Esophagus muscularis mucosa (tissue), 4 donors: ENCODE measurements around the gene HHIPL1. TPM values are rescaled to one million over a fixed set of nuclear protein-coding genes. Genes with fewer than 3 reads are reported as not detected.

ENCODE experiments used
- DNase-seq: peaks from one replicate; pipeline ENCODE4 v3.0.0-alpha.2; 2017; ENCODE audit errors: extremely low spot score
- H3K27ac ChIP-seq, 4 donors: fragments of 200-600 bp; sonication (generic); replicated peaks in 1 of 4; 1 replicate in 3 of 4; 2 replicates in 1 of 4; pipeline ENCODE4 v1.5.1; 2016 to 2019; ENCODE audit warnings: mild to moderate bottlenecking in 1 of 4
- H3K27me3 ChIP-seq, 4 donors: fragments of 200-600 bp; sonication (generic); one replicate each; pipeline versions ENCODE4 v1.5.1 to v1.6.0; 2016 to 2019
- H3K36me3 ChIP-seq, 4 donors: fragments of 200-600 bp; sonication (generic); one replicate each; pipeline ENCODE4 v1.5.1; 2016 to 2019
- H3K4me1 ChIP-seq, 4 donors: fragments of 200-600 bp; sonication (generic); one replicate each; pipeline ENCODE4 v1.5.1; 2016 to 2019
- H3K4me3 ChIP-seq, 4 donors: fragments of 200-600 bp; sonication (generic); 1 replicate in 2 of 4; 2 replicates in 2 of 4; pipeline ENCODE4 v1.5.1; 2016 to 2019; ENCODE audit warnings: mild to moderate bottlenecking in 4 of 4, moderate library complexity in 1 of 4
- H3K9me3 ChIP-seq, 4 donors: fragments of 200-600 bp; sonication (generic); 1 replicate in 3 of 4; 2 replicates in 1 of 4; pipeline ENCODE4 v1.5.1; 2016 to 2019
- EP300 ChIP-seq: sonication (generic); formaldehyde crosslinking; IDR thresholded peaks from one replicate; pipeline ENCODE4 v1.6.1; 2017; ENCODE audit warnings: antibody characterized with exemption
- POLR2A ChIP-seq: fragments of 450-650 bp; IDR thresholded peaks from one replicate; pipeline ENCODE4 v1.6.1; 2017; ENCODE audit warnings: antibody characterized with exemption, moderate library complexity, mild to moderate bottlenecking, low read depth
- POLR2AphosphoS5 ChIP-seq, 2 donors: sonication (generic); formaldehyde crosslinking; IDR thresholded peaks; one replicate each; pipeline ENCODE4 v1.6.1; 2017; ENCODE audit warnings: antibody characterized with exemption in 2 of 2
- WGBS: methylation state at CpG from one replicate; pipeline ENCODE4 v1.1.5; 2018; 5-methylcytosine and 5-hydroxymethylcytosine counted together
- intact Hi-C: fragments of 100-400 bp; cut with DNase I; formaldehyde crosslinking; loops from one replicate; pipeline ENCODE4 v1.15.1; 2023
- total RNA-seq, 4 donors: library from RNA; depleted of rRNA; stranded (reverse); fragments of >200 nt; gene quantifications; one replicate each; pipeline versions ENCODE4 v1.1.0 to v1.2.1, GENCODE V29; 2016
- TF ChIP-seq, protein P1 (sequence below), 3 experiments: fragments of 200-600 bp in 2 of 3; fragments of 450-650 bp in 1 of 3; sonication (generic) in 2 of 3; IDR thresholded peaks; one replicate each; pipeline ENCODE4 v1.5.1; 2017 to 2019; ENCODE audit warnings: antibody characterized with exemption in 3 of 3, mild to moderate bottlenecking in 2 of 3, moderate library complexity in 1 of 3

HHIPL1 gene
- total RNA-seq, 4 donors from 2014 or later = 4.2 to 9.1 (median 5.9) TPM

GRCh38 chr14:99701260-99701659 is 56.3 kb downstream of the HHIPL1 start:
- Histone ChIP-seq H3K9me3 (peaks cover 0 to 11% (median 5%) of the 10 kb centered on the region in 4 donors), H3K4me3 (no peak overlapping the region), H3K4me1 (no peaks in the 10 kb centered on the region), H3K27me3 (no peaks in the 10 kb centered on the region), H3K36me3 (peaks cover 0 to 3% (median 0%) of the 10 kb centered on the region in 4 donors), H3K27ac (no peak overlapping the region)
- intact Hi-C loops = no loop called here
- TF ChIP-seq POLR2AphosphoS5 (IDR thresholded peaks at IDR 0.05) = no peak
- TF ChIP-seq, protein P1, sequence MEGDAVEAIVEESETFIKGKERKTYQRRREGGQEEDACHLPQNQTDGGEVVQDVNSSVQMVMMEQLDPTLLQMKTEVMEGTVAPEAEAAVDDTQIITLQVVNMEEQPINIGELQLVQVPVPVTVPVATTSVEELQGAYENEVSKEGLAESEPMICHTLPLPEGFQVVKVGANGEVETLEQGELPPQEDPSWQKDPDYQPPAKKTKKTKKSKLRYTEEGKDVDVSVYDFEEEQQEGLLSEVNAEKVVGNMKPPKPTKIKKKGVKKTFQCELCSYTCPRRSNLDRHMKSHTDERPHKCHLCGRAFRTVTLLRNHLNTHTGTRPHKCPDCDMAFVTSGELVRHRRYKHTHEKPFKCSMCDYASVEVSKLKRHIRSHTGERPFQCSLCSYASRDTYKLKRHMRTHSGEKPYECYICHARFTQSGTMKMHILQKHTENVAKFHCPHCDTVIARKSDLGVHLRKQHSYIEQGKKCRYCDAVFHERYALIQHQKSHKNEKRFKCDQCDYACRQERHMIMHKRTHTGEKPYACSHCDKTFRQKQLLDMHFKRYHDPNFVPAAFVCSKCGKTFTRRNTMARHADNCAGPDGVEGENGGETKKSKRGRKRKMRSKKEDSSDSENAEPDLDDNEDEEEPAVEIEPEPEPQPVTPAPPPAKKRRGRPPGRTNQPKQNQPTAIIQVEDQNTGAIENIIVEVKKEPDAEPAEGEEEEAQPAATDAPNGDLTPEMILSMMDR (IDR thresholded peaks at IDR 0.05) = no peak
- no peak for DNase-seq
- 96% methylated on average over 1 of the region's 1 CpG for WGBS

- no peak for DNase-seq
- H3K27ac ChIP-seq = no peak overlapping the region
- H3K27me3 ChIP-seq = no peaks in the 10 kb centered on the region
- no peak overlapping the region for H3K4me3 ChIP-seq
- intact Hi-C loops = no loop called here
- no peak for TF ChIP-seq POLR2AphosphoS5 (IDR thresholded peaks at IDR 0.05)
- no peaks in the 10 kb centered on the region for H3K4me1 ChIP-seq
- H3K36me3 ChIP-seq = peaks cover 0 to 3% (median 0%) of the 10 kb centered on the region in 4 donors
- H3K9me3 ChIP-seq = peaks cover 0 to 11% (median 5%) of the 10 kb centered on the region in 4 donors
Observed at GRCh38 chr14:99702115-99702514, 57.2 kb downstream of the HHIPL1 start.

DNA sequence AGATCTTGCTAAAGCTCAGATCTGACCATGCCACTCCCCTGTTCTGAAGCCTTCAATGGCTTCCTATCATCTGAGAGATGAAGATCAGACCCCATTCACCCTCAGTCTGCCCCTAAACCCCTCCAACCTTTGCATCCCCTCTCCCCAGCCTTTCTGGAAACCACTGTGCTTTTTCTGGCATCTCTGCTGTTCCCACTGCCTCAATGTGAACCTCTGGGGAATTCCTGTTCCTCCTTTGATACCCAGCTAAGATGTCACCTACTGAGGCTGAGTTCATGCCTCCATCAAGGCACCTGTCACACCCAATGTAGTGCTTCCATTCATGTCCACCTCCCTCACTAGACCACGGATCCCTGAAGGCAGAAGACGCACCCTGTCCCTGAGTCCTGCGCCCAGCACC is 58.5 kb downstream of the HHIPL1 start:
- whole genome bisulfite sequencing = 96% methylated on average over 3 of the region's 3 CpGs
- intact Hi-C loops = no loop called here
- no peak for TF ChIP-seq EP300
- peak; percentile 4 for DNase-seq
- H3K4me1 ChIP-seq = no peaks in the 10 kb centered on the region
- H3K4me3 ChIP-seq = no peak overlapping the region
- H3K27me3 ChIP-seq = no peaks in the 10 kb centered on the region
- H3K27ac ChIP-seq = no peak overlapping the region
- H3K36me3 ChIP-seq = peaks cover 0 to 5% (median 2%) of the 10 kb centered on the region in 4 donors
- H3K9me3 ChIP-seq = peaks cover 0 to 11% (median 5%) of the 10 kb centered on the region in 4 donors

DNA sequence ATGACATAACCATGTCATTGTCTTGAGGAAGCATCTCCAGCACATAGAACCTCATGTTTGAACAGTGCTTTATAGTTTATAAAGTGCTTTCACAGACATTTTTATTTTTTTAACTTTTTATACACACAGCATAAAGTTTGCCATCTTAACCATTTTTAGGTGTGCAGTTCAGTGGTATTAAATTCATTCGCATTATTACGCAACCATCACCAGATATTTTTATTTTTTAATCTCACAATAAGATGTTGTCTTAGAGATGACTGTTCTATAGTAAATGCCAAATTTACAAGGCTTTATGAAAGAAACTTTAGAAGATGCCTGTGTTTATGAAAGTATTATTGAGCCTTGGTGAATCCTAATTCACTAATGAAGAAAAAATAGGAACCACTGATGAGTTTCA is 59.1 kb downstream of the HHIPL1 start:
- Histone ChIP-seq H3K4me1 (no peaks in the 10 kb centered on the region), H3K36me3 (peaks cover 0 to 8% (median under 1%) of the 10 kb centered on the region in 4 donors), H3K4me3 (no peak overlapping the region), H3K27me3 (no peaks in the 10 kb centered on the region), H3K9me3 (peaks cover 0 to 11% (median 5%) of the 10 kb centered on the region in 4 donors), H3K27ac (no peak overlapping the region)
- intact Hi-C loops = no loop called here
- WGBS = 100% methylated on average over 2 of the region's 2 CpGs
- no peak for DNase-seq
- TF ChIP-seq, protein P1 (IDR thresholded peaks at IDR 0.05) = no peak
- TF ChIP-seq POLR2A (no peak), EP300 (no peak), POLR2AphosphoS5 (IDR thresholded peaks at IDR 0.05) (no peak)

DNA sequence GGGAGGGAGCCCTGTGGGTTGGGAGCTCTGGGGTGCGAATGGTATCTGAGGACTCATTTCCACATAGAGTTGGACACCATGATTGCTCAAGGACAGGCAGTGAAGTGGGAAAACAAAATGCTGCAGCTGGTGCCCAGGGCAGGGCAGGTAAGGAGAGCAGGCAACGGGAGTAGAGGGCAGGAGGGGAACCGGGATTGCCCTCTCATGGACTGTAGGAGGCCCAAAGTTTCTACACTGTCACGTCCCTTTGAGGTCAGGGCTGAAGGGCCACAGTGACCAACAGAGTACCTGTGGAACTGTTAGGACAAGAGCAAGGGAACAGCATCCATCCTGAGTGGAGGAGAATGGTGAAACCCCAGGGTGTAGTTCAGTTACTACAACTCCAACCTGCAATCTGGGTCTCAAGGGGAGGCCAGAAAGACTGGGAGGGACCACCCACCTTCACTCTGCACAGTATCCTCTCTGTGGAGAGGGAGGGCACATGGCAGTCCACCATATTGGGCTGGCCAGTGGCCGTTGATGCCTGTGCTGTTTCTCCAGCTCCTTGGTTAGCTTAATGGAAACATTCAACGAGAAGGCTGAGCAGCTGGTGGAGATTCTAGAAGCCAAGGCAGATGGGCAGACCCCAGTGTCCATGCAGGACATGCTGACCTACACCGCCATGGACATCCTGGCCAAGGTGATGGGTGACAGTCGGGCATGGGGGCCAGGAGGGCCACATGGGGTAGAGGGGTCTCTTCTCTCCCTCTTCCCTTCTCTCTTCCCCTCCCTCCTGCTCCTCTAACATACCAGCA is 61.4 kb downstream of the HHIPL1 start:
- Histone ChIP-seq H3K4me1 (no peaks in the 10 kb centered on the region), H3K27ac (no peak overlapping the region), H3K27me3 (no peaks in the 10 kb centered on the region), H3K9me3 (peaks cover 0 to 11% (median 5%) of the 10 kb centered on the region in 4 donors), H3K4me3 (no peak overlapping the region), H3K36me3 (peaks cover 0 to 8% (median 0%) of the 10 kb centered on the region in 4 donors)
- 79% methylated on average over 6 of the region's 8 CpGs for WGBS
- peak; percentile 37 for DNase-seq
- intact Hi-C loops = no loop called here
- TF ChIP-seq POLR2A (no peak), EP300 (no peak), POLR2AphosphoS5 (IDR thresholded peaks at IDR 0.05) (no peak)
- TF ChIP-seq, protein P1 (IDR thresholded peaks at IDR 0.05) = no peak
